Fibroblast of skin of left biceps (primary cell): ENCODE results near the gene APIP.

ENCODE experiments used
- DNase-seq, 2 experiments: peaks; one replicate each; pipeline ENCODE4 v3.0.0-alpha.2; 2013; ENCODE audit warnings: low read depth in 2 of 2

APIP gene

GRCh38 chr11:34843271-34843670, 72.9 kb downstream of the APIP start:
- DNase-seq = no peak

GRCh38 chr11:34840736-34841386, 75.3 kb downstream of the APIP start:
- DNase-seq = no peak

- no peak for DNase-seq
These were observed 76.2 kb downstream of the APIP start for GRCh38 chr11:34839969-34840368.

- DNase-seq = no peak
These were observed 79.0 kb downstream of the APIP start for GRCh38 chr11:34836958-34837856.

- no peak for DNase-seq
These were observed 82.6 kb downstream of the APIP start for GRCh38 chr11:34833602-34834001.
